DOHH2 (cell line): ENCODE measurements around the gene SNCAIP.

Source experiments
- CTCF ChIP-seq: fragments of 200-600 bp; sonication (generic); IDR thresholded peaks from one replicate; pipeline ENCODE4 v1.5.1; 2014; ENCODE audit warnings: antibody characterized with exemption, mild to moderate bottlenecking, low read depth, low read length; ENCODE audit not compliant: poor library complexity, severe bottlenecking
- EZH2phosphoT487 ChIP-seq: fragments of 200-600 bp; sonication (generic); IDR thresholded peaks from 2 replicates; pipeline ENCODE4 v1.6.1; 2017; ENCODE audit warnings: borderline replicate concordance, mild to moderate bottlenecking, antibody characterized with exemption, low read length, moderate library complexity, mixed read lengths

DNA sequence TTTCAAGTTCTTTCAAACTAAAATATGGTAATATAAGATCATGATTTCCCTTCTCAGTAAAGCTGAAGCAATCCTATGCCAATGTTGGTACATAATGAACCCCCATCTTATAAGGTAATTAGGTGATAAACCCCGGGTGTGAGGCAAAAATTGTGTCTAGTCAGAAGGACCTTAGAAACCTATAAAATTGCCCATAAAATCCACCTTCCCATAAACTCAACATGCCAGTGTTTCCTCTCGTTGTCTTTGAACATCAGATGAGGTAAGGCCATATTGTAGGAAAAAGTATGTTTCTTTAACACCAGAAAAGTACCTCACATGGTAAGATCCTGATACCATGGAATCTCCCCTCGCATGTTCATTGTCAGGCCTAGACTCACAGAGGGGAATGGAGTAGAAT, 43.3 kb downstream of the SNCAIP start:
- TF ChIP-seq CTCF (no peak), EZH2phosphoT487 (no peak)
